ENCODE results near the gene RECQL.

- TF ChIP-seq CTCF (IDR thresholded peaks at IDR 0.05) (no peak), EP300 (IDR thresholded peaks at IDR 0.05; ENCODE audit: borderline replicate concordance in 1 of 2, low read depth in 1 of 2, low read length in 1 of 2) (no peak), RXRA (IDR thresholded peaks at IDR 0.05; ENCODE audit: borderline replicate concordance, low read depth) (no peak), JUND (IDR thresholded peaks at IDR 0.05) (no peak), RAD21 (IDR thresholded peaks at IDR 0.05; ENCODE audit: low read length) (no peak), MXI1 (IDR thresholded peaks at IDR 0.05; ENCODE audit: low read depth, low read length) (no peak), EZH2phosphoT487 (IDR thresholded peaks at IDR 0.05; ENCODE audit: borderline replicate concordance, low read depth) (no peak), RCOR1 (IDR thresholded peaks at IDR 0.05; ENCODE audit: low read length) (no peak), TAF1 (IDR thresholded peaks at IDR 0.05; ENCODE audit: borderline replicate concordance, low read depth, low read length) (no peak), GATA2 (CRISPR knock-in tag; IDR thresholded peaks at IDR 0.05) (no peak), YY1 (IDR thresholded peaks at IDR 0.05; ENCODE audit: low read depth) (no peak)
Observed at GRCh38 chr12:21429994-21430393, 71.4 kb downstream of the RECQL start.

Data from SK-N-SH (cell line).